ENCODE results near the gene LDLRAD4.

The LDLRAD4 gene

GRCh38 chr18:13551305-13551603 lies 332.7 kb downstream of the LDLRAD4 start:
- DNase-seq (ENCODE audit: low read depth): no peak

- no peak for DNase-seq (ENCODE audit: low read depth)
Measured at GRCh38 chr18:13551841-13552733, 333.5 kb downstream of the LDLRAD4 start.

- no peak for DNase-seq (ENCODE audit: low read depth)
Measured at GRCh38 chr18:13553449-13553848, 334.9 kb downstream of the LDLRAD4 start.

- DNase-seq (ENCODE audit: low read depth): no peak
Measured at GRCh38 chr18:13555192-13555591, 336.6 kb downstream of the LDLRAD4 start.

GRCh38 chr18:13555865-13556264 lies 337.3 kb downstream of the LDLRAD4 start:
- no peak for DNase-seq (ENCODE audit: low read depth)

- no peak for DNase-seq (ENCODE audit: low read depth)
Measured at GRCh38 chr18:13556502-13556901, 337.9 kb downstream of the LDLRAD4 start.

GRCh38 chr18:13558124-13558523 lies 339.6 kb downstream of the LDLRAD4 start:
- no peak for DNase-seq (ENCODE audit: low read depth)

GRCh38 chr18:13558790-13559189 lies 340.2 kb downstream of the LDLRAD4 start:
- DNase-seq (ENCODE audit: low read depth): no peak

- DNase-seq (ENCODE audit: low read depth): no peak
Measured at GRCh38 chr18:13559754-13560153, 341.2 kb downstream of the LDLRAD4 start.

GRCh38 chr18:13560306-13560705 lies 341.7 kb downstream of the LDLRAD4 start:
- no peak for DNase-seq (ENCODE audit: low read depth)

- peak; percentile 81 for DNase-seq (ENCODE audit: low read depth)
Measured at GRCh38 chr18:13562494-13563029, 344.0 kb downstream of the LDLRAD4 start.

GRCh38 chr18:13563390-13563805 lies 344.8 kb downstream of the LDLRAD4 start:
- no peak for DNase-seq (ENCODE audit: low read depth)

GRCh38 chr18:13564579-13564978 lies 346.0 kb downstream of the LDLRAD4 start:
- no peak for DNase-seq (ENCODE audit: low read depth)

GRCh38 chr18:13565228-13565627 lies 346.7 kb downstream of the LDLRAD4 start:
- no peak for DNase-seq (ENCODE audit: low read depth)

- no peak for DNase-seq (ENCODE audit: low read depth)
Measured at GRCh38 chr18:13566941-13567746, 348.6 kb downstream of the LDLRAD4 start.

GRCh38 chr18:13568443-13569392 lies 350.2 kb downstream of the LDLRAD4 start:
- DNase-seq (ENCODE audit: low read depth): no peak

- DNase-seq (ENCODE audit: low read depth): no peak
Measured at GRCh38 chr18:13570216-13570615, 351.7 kb downstream of the LDLRAD4 start.

- DNase-seq (ENCODE audit: low read depth): no peak
Measured at GRCh38 chr18:13570856-13571495, 352.4 kb downstream of the LDLRAD4 start.

GRCh38 chr18:13572148-13572547 lies 353.6 kb downstream of the LDLRAD4 start:
- no peak for DNase-seq (ENCODE audit: low read depth)

GRCh38 chr18:13572721-13573120 lies 354.2 kb downstream of the LDLRAD4 start:
- no peak for DNase-seq (ENCODE audit: low read depth)

- no peak for DNase-seq (ENCODE audit: low read depth)
Measured at GRCh38 chr18:13573750-13574149, 355.2 kb downstream of the LDLRAD4 start.
